ENCODE measurements around the gene GRIN2B. TPM values are rescaled to one million over a fixed set of nuclear protein-coding genes. Genes with fewer than 3 reads are reported as not detected.

Gene GRIN2B
- total and polyA plus RNA-seq, 9 of the 15 experiments (the other 6 are each of a cell fraction or from before 2014, with no cell fraction given) = not detected

- no peak for FAIRE-seq
- no peak overlapping the region for H3K4me3 ChIP-seq
- H3K9me1 ChIP-seq (ENCODE audit: control insufficient read depth, insufficient read depth, low read length) = peaks cover 2% of the 10 kb centered on the region
- no peak for DNase-seq (ENCODE audit: extremely low read depth in 1 of 4, low spot score in 3 of 4)
- H3K9me3 ChIP-seq (replicated peaks; ENCODE audit: control insufficient read depth, insufficient read depth, low read depth, low read length) = no peaks in the 10 kb centered on the region
- ChIA-PET POLR2A (no interaction called here), CTCF (ENCODE audit: low intra/inter-chr PET ratio) (no interaction called here)
- WGBS (ENCODE audit: insufficient coverage, low coverage, missing lambda C conversion rate) = 0% methylated on average over 3 of the region's 4 CpGs
- no peak for ATAC-seq
- no peak overlapping the region for H3K9ac ChIP-seq (ENCODE audit: insufficient read depth in 1 of 2, low read depth in 2 of 2, low read length in 2 of 2)
- intact Hi-C loops (cut with micrococcal nuclease) (loop anchor here (10.0 kb wide), 1 partner anchor 214 kb away; no protein-coding TSS in a partner anchor), in situ Hi-C loops (cut with MboI) (no loop called here)
- no peaks in the 10 kb centered on the region for H3K27me3 ChIP-seq (ENCODE audit: control insufficient read depth in 2 of 2, insufficient read depth in 2 of 2, low read length in 2 of 2)
- no peak overlapping the region for H3K4me2 ChIP-seq (ENCODE audit: insufficient read depth, low read length)
- no peaks in the 10 kb centered on the region for H4K20me1 ChIP-seq (replicated peaks; ENCODE audit: control insufficient read depth, insufficient read depth, low read length)
- no peak overlapping the region for H2AFZ ChIP-seq (ENCODE audit: low read depth, low read length)
- no peaks in the 10 kb centered on the region for H3K4me1 ChIP-seq (replicated peaks in 1 of 2; ENCODE audit: control insufficient read depth in 2 of 2, insufficient read depth in 2 of 2, low read length in 2 of 2)
- no peaks in the 10 kb centered on the region for H3K79me2 ChIP-seq (ENCODE audit: control insufficient read depth, insufficient read depth, low read length)
- no peak for TF ChIP-seq NKRF (IDR thresholded peaks at IDR 0.05; ENCODE audit: borderline replicate concordance)
- TF ChIP-seq NCOR1 (IDR thresholded peaks at IDR 0.05) = no peak
- TF ChIP-seq KLF10 (CRISPR knock-in tag; IDR thresholded peaks at IDR 0.05) = no peak
- no peak for TF ChIP-seq ZNF77 (CRISPR knock-in tag; IDR thresholded peaks at IDR 0.05)
- no peak for TF ChIP-seq CREB5 (CRISPR knock-in tag; IDR thresholded peaks at IDR 0.05)
- no peak for TF ChIP-seq ZNF12 (CRISPR knock-in tag; IDR thresholded peaks at IDR 0.05)
- no peak for TF ChIP-seq BRD4 (IDR thresholded peaks at IDR 0.05)
- TF ChIP-seq ATF2 (CRISPR knock-in tag; IDR thresholded peaks at IDR 0.05) = no peak
- TF ChIP-seq ZFP36 (IDR thresholded peaks at IDR 0.05; ENCODE audit: low read depth, low read length, partially characterized antibody) = no peak
- TF ChIP-seq FOXK2 (conservative IDR thresholded peaks at IDR 0.05 in 1 of 2, IDR thresholded peaks at IDR 0.05 in 1 of 2; ENCODE audit: low read depth in 2 of 2) = no peak
- no peak for TF ChIP-seq ZNF384 (IDR thresholded peaks at IDR 0.05; ENCODE audit: low read depth, low read length)
- TF ChIP-seq XRCC3 (IDR thresholded peaks at IDR 0.05) = no peak
- no peak for TF ChIP-seq TCFL5 (CRISPR knock-in tag; conservative IDR thresholded peaks at IDR 0.05)
- no TSS peak for BruUV-seq (replicated peaks)
- H3K36me3 ChIP-seq (ENCODE audit: control insufficient read depth, insufficient read depth, low read length) = no peaks in the 10 kb centered on the region
- H3K27ac ChIP-seq (ENCODE audit: extremely low read depth, low read depth, low read length) = no peak overlapping the region
Measured at GRCh38 chr12:13948621-13949020, 32.8 kb downstream of the GRIN2B start.
